Skeletal muscle tissue (tissue), 4 donors: ENCODE measurements around the gene FCHSD1. TPM values are rescaled to one million over a fixed set of nuclear protein-coding genes. Genes with fewer than 3 reads are reported as not detected.

Experiments
- H3K27ac ChIP-seq: one replicate; pipeline ENCODE4 v1.7.0; 2013; ENCODE audit warnings: mild to moderate bottlenecking, low read depth, low read length, inconsistent platforms
- H3K27me3 ChIP-seq, 3 donors: one replicate each; pipeline ENCODE4 v1.7.0; 2013; ENCODE audit warnings: low read length in 3 of 3; ENCODE audit not compliant: control insufficient read depth in 3 of 3, insufficient read depth in 3 of 3
- H3K36me3 ChIP-seq, 3 donors: one replicate each; pipeline ENCODE4 v1.7.0; 2013; ENCODE audit warnings: low read length in 3 of 3; ENCODE audit not compliant: control insufficient read depth in 3 of 3, insufficient read depth in 3 of 3
- H3K4me1 ChIP-seq, 3 donors: one replicate each; pipeline ENCODE4 v1.7.0; 2013; ENCODE audit warnings: low read length in 3 of 3, mild to moderate bottlenecking in 3 of 3; ENCODE audit not compliant: control insufficient read depth in 3 of 3, insufficient read depth in 3 of 3
- H3K4me3 ChIP-seq, 3 donors: one replicate each; pipeline ENCODE4 v1.7.0; 2013; ENCODE audit warnings: low read length in 3 of 3
- H3K9ac ChIP-seq, 3 donors: one replicate each; pipeline ENCODE4 v1.7.0; 2013; ENCODE audit warnings: low read length in 3 of 3, mild to moderate bottlenecking in 3 of 3, moderate library complexity in 2 of 3, low read depth in 1 of 3
- H3K9me3 ChIP-seq, 3 donors: one replicate each; pipeline ENCODE4 v1.7.0; 2013; ENCODE audit warnings: low read length in 3 of 3; ENCODE audit not compliant: control insufficient read depth in 3 of 3
- total RNA-seq: library from RNA; depleted of rRNA; stranded (reverse); fragments of >200 nt; gene quantifications from one replicate; pipeline ENCODE4 v1.2.3, GENCODE V29; 2014
- donor health status: Osteomylitis.

FCHSD1 gene
- total RNA-seq, 1 donor from 2014 or later, result 5.2 TPM

DNA sequence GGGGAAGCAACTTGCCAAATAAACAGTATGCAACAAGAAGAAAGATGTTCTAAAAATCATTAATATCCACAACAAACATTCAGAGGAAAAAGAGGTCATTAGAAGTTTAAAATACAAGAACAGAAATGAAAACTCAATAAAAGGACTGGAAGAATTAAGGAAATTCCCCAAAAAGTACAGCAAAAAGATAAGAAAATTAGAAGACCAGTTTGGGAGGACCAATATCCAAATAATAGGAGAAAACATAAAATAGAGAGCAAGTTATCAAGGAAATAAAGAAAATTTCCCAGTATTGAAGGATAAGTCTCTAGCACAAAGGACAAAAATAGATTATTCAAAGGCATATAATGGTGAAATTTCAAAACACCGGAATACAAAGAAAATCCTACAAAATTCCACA is 54.4 kb downstream of the FCHSD1 start:
- no peak overlapping the region for H3K9ac ChIP-seq
- no peak overlapping the region for H3K4me3 ChIP-seq
- H3K27ac ChIP-seq, result peak overlapping the region; percentile 58
- H3K4me1 ChIP-seq, result peaks cover 32 to 38% (median 35%) of the 10 kb centered on the region in 3 donors
- no peaks in the 10 kb centered on the region for H3K27me3 ChIP-seq
- peaks cover 0 to 4% (median 2%) of the 10 kb centered on the region in 3 donors for H3K36me3 ChIP-seq
- no peaks in the 10 kb centered on the region for H3K9me3 ChIP-seq

DNA sequence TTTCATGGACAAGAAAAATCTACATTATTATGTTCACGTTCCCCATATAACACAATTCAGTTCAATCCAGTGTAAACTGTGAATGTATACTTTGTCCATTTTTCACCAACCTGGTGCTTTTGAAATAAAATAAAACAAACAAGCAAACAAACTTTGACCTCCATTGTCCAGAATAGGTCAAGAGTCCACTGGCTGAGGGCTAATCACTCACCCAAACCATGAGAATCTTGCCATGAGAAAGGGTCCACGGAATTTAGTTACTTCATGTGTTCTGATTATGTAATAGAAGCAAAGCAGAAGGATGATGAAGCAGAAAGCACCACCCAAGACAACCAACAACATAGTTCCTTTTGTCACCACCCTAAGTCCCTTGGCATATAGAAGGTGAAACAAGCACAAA is 61.1 kb downstream of the FCHSD1 start:
- Histone ChIP-seq H3K4me1 (peaks cover 9 to 17% (median 12%) of the 10 kb centered on the region in 3 donors), H3K9me3 (no peaks in the 10 kb centered on the region), H3K4me3 (no peak overlapping the region), H3K9ac (no peak overlapping the region), H3K27ac (no peak overlapping the region), H3K27me3 (no peaks in the 10 kb centered on the region), H3K36me3 (peaks cover 5 to 18% (median 15%) of the 10 kb centered on the region in 3 donors)

Other genes starting within 250 kb of the FCHSD1 start
- gene PCDHGA9, start 248.6 kb downstream of the FCHSD1 start, total RNA-seq, result 4.7 TPM
- 5.2 TPM for gene PCDHGB6, start 243.4 kb downstream of the FCHSD1 start, total RNA-seq
- gene PCDHGA10, start 238.4 kb downstream of the FCHSD1 start, total RNA-seq, result 4.2 TPM
- 7.3 TPM for gene PCDHGB7, start 233.7 kb downstream of the FCHSD1 start, total RNA-seq
- gene PCDHGA11, start 230.4 kb downstream of the FCHSD1 start, total RNA-seq, result 6.8 TPM
- 3.1 TPM for gene PCDHGA12, start 220.9 kb downstream of the FCHSD1 start, total RNA-seq
- 38.1 TPM for gene PCDHGC3, start 175.5 kb downstream of the FCHSD1 start, total RNA-seq
- 3.7 TPM for gene PCDHGC4, start 166.4 kb downstream of the FCHSD1 start, total RNA-seq
- gene PCDHGC5, start 162.3 kb downstream of the FCHSD1 start, total RNA-seq, result 2.1 TPM
- gene DIAPH1, start 32.4 kb downstream of the FCHSD1 start, total RNA-seq, result 16.7 TPM
- gene HDAC3, start 14.6 kb downstream of the FCHSD1 start, total RNA-seq, result 40.7 TPM
- gene RELL2, start 14.4 kb downstream of the FCHSD1 start, total RNA-seq, result under 0.01 TPM
- 5.2 TPM for gene ARAP3, start 30.8 kb upstream of the FCHSD1 start, total RNA-seq
- gene PCDH1, start 227.0 kb upstream of the FCHSD1 start, total RNA-seq, result 20.9 TPM